GM21390 (cell line): ENCODE data around the gene TNFRSF6B.
A peak's percentile ranks its signal among the peaks of the same experiment; 100 is the strongest.
"Not testable (repeated sequence)": the region's sequence is repeated elsewhere in the genome, so short reads cannot be mapped to it uniquely, and the experiment has no call there.

ENCODE experiments used
- ATAC-seq: cut with Tn5 transposase; IDR thresholded peaks from one replicate; pipeline ENCODE4 v1.9.1; 2021; ENCODE audit not compliant: unreplicated experiment

TNFRSF6B gene

DNA sequence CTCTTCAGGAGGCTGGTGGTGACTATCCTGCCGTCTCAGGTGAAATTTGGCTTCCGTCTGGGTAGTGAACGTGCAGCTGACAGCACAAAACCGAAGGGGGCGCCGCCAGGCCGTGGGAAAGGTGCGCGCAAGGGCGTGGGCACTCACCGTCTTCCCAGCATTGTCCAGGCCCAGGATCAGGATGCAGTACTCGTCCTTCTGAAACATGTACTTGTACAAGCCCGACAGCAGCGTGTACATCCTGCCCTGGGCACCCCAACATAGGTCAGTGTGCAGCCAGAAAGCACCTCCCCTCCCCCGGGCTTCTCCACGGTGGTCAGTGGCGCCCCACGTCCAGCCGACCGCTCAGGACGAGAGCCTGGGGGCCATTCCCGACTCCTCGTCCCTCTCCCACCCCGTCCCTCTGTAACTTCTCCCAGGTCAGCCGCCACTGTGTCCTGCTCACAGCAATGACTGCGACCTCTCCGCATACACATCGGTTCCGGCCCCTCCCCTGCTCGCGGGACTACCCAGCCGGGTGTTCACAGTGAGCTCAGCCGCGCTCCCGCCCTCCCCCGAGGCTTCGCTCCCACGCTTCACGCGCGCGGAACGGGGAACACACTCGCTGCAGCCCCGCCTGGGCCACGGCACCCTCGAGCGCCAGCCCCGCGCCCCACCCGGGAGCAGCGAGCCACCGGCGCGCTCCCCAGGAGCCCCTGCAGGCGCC lies 10.6 kb downstream of the TNFRSF6B start:
- ATAC-seq: no peak

DNA sequence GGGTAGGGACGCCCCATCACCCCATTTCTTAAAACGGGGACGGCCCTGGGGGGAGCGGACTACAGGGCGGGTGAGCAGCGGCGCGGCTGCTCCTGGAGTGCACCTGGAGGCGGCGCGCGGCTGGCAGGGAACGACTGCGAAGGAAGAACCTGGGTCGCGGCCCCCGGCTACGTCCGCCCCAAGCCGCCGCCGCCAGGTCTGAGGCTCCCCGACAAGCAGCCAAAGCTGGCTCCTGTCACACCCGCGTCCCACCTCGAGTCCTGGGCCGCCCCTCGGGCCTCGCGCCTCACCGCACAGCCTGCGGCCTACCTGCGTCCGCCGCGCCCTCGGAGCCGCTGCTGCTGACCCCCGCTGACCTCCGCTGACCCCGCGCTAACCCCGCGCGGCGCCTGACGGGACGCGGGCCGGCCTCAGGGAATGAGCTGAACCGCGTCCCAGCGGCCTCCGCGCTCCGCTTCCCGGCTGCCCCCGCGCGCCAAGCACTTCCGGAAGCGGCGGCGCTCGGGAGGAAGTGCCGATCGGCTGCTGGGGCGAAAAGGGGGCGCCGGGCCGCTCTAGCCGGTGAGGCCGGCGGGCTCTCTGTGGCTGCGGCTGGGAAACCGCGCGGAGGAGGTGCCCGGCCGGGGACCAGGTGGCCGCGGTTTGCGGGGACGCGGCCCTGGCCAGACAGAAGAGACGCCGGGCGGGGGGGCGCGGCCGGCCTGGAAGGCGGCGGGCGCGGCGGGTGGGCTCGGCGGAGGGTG lies 11.3 kb downstream of the TNFRSF6B start, which contains the start of the genes ARFRP1 and ZGPAT:
ARFRP1 (minus strand) TSS at position 419 of the 743 bp plus-strand sequence. CDS start 885 bp downstream, outside the sequence.
ZGPAT (plus strand) TSS at position 482 of the 743 bp plus-strand sequence. CDS start 542 bp downstream, outside the sequence.
- peak; percentile 65 for ATAC-seq

DNA sequence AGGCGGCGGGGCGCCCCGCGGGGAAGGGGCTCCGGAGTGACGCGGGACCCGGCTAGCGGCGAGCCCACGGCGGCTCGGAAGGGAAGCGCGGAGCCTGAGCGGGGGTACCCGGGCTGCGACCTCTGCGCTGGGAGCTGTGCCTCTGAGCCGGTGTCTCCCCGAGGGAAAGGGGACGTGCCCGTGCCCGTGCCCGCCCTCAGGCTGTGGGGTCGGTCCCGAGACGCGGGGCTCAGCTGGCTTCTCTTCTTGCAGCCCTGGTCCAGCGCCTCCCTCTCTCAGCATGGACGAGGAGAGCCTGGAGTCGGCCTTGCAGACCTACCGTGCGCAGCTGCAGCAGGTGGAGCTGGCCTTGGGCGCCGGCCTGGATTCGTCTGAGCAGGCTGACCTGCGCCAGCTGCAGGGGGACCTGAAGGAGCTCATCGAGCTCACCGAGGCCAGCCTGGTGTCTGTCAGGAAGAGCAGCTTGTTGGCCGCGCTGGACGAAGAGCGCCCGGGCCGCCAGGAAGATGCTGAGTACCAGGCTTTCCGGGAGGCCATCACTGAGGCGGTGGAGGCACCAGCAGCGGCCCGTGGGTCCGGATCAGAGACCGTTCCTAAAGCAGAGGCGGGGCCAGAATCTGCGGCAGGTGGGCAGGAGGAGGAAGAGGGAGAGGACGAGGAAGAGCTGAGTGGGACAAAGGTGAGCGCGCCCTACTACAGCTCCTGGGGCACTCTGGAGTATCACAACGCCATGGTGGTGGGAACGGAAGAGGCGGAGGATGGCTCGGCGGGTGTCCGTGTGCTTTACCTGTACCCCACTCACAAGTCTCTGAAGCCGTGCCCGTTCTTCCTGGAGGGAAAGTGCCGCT lies 12.1 kb downstream of the TNFRSF6B start:
- ATAC-seq: no peak

DNA sequence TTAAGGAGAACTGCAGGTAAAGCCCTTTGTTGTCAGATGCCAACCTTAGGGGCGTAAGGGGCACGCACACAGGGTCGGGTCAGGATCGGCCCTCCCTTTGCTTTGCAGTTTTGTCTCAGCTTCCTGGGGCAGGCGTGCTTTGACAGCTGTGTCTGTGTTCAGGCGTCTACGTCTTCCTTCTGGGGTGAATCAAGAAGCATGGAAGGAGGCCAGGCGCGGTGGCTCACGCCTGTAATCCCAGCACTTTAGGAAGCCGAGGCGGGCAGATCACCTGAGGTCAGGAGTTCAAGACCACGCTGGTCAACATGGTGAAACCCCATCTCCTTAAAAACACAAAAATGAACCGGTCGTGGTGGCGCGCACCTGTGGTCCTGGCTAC lies 12.7 kb downstream of the TNFRSF6B start:
- ATAC-seq: no peak

DNA sequence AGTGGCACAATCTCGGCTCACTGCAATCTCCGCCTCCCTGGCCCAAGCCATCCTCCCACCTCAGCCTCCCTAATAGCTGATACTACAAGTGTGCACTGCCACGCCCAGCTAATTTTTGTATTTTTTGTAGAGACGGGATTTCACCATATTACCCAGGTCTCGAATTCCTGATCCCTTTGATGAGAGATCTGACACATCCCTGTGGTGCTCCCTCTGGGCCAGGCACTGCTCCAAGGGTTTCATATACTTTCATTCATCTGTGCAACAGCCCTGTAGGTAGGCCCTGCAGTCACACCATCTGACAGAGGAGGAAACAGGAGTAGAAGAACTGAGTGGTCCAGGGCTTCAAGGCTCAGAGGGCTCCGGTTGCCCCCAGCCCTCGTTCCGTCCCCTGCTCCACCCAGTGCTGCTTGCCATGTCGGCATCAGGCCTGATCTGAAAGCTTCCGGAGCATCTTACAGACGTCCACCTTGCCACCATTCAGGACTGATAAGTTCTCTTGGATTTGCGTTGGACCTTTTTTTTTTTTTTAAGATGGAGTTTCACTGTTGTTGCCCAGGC lies 14.7 kb downstream of the TNFRSF6B start:
- ATAC-seq: no peak

GRCh38 chr20:63712191-63712590 lies 15.7 kb downstream of the TNFRSF6B start:
- no peak for ATAC-seq

GRCh38 chr20:63714858-63715257 lies 18.4 kb downstream of the TNFRSF6B start:
- ATAC-seq: no peak

GRCh38 chr20:63718996-63719395 lies 22.5 kb downstream of the TNFRSF6B start:
- no peak for ATAC-seq

DNA sequence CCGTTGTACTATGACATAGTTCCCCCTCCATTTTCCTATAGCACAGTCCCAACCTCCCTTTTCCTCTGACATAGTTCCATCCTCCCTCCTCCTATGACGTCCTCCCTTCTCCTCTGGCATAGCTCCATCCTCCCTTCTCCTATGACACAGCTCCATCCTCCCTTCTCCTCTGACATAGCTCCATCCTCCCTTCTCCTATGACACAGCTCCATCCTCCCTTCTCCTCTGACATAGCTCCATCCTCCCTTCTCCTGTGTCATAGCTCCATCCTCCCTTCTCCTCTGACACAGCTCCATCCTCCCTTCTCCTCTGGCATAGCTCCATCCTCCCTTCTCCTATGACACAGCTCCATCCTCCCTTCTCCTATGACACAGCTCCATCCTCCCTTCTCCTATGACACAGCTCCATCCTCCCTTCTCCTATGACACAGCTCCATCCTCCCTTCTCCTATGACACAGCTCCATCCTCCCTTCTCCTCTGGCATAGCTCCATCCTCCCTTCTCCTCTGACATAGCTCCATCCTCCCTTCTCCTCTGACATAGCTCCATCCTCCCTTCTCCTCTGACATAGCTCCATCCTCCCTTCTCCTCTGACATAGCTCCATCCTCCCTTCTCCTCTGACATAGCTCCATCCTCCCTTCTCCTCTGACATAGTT lies 26.6 kb downstream of the TNFRSF6B start:
- ATAC-seq: not testable (repeated sequence)

DNA sequence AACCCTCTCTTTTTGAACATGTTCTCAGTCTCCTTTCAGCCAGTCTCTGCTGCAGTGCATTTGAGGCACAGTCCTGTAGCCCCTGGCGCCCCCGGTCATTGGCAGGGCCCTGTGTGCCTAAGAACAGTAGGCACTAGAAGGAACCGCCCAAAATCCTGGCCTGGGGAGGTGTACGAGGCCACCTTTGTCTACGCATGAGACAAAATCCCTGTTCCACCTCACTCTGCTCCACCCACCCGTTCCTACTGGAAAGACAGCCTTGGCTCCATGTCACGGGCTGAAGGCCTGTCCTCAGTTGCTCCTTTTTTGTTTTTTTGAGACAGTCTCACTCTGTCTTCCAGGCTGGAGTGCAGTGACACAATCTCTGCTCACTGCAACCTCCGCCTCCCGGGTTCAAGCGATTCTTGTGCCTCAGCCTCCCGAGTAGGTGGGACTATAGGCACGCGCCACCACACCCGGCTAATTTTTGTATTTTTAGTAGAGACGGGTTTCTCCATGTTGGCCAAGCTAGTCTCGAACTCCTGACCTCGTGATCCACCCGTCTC lies 33.8 kb downstream of the TNFRSF6B start:
- ATAC-seq: not testable (repeated sequence)

DNA sequence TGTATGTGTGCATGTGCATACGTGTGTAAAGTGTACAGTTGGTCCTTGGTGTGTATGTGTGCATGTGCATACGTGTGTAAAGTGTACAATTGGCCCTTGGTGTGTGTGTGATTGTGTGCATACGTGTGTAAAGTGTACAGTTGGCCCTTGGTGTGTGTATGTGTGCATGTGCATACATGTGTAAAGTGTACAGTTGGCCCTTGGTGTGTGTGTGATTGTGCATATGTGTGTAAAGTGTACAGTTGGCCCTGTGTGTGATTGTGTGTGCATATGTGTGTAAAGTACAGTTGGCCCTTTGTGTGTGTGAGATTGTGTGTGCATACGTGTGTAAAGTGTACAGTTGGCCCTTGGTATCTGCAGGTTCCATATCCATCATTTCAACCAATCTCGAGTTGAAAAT lies 35.0 kb downstream of the TNFRSF6B start:
- no peak for ATAC-seq

GRCh38 chr20:63732118-63733095 lies 36.0 kb downstream of the TNFRSF6B start:
- no peak for ATAC-seq

DNA sequence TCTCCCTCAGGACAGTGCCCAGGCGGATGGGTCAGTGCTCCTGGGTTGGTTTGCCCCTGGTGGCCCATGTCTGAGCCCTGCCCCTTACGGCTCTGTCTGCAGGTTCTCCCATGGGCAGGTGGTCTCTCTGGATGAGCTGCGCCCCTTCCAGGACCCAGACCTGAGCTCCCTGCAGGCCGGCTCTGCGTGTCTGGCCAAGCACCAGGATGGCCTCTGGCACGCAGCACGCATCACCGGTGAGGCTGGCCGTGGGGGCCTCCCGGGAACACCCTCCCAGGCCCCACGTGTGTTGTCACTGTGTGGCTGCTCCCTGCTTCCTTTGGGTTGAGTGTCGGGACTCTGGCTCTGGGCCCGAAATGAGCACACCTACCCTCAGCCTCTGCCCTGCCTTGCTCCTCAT lies 36.7 kb downstream of the TNFRSF6B start:
- ATAC-seq: no peak

GRCh38 chr20:63733579-63734081 lies 37.2 kb downstream of the TNFRSF6B start:
- no peak for ATAC-seq

DNA sequence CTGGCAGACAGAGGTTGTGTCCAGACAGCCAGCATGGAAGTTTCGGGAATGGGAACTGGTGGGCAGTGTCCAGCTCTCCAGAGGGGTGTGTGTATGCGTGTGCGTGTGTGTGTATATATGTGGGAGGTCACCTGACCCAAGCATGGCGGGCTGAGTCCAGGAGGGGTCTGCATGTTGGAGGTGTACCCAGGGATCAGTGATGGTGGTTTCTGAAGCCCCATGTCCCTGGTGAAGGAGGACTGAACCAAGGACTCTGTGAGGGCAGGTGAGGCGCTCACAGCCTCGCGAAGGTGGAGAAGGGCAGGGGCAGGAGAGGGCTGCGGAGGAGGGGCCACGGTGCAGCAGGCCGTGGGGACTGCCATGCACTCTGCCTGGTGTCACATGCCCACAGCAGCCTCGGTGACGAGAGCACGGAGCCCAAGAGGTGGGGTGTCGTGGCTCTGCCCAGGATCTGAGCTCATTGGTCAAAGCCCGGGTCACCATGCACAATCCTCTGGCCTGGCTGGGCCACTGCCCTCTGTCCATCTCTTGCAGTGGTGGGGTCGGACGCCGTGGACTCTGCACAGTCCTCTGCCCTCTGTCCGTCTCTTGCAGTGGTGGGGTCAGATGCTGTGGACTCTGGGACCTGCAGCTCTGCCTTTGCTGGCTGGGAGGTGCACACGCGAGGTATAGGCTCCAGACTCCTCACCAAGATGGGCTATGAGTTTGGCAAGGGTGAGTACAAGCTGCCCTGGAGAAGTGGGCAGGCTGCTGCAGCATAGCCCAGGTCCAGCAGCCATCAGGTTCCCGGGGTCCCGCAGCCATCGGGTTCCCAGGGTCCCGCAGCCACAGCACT lies 37.9 kb downstream of the TNFRSF6B start:
- no peak for ATAC-seq

- ATAC-seq: no peak
These were observed 38.8 kb downstream of the TNFRSF6B start for GRCh38 chr20:63734946-63735858.
